GM12891 (cell line): ENCODE results near the gene SEC24D.

ENCODE experiments used
- DNase-seq: peaks from one replicate; pipeline ENCODE4 v3.0.0; 2011; ENCODE audit warnings: low spot score; ENCODE audit not compliant: insufficient read length
- FAIRE-seq: peaks from 2 replicates; lab custom pipeline; 2011; peaks lifted over from hg19 to GRCh38; lab: Jason Lieb, UNC
- PAX5 ChIP-seq: IDR thresholded peaks from 2 replicates; pipeline ENCODE4 v1.6.1; 2011; ENCODE audit warnings: low read length, moderate library complexity, mild to moderate bottlenecking; ENCODE audit not compliant: insufficient read depth, severe bottlenecking
- POLR2A ChIP-seq: IDR thresholded peaks from 2 replicates; pipeline ENCODE4 v1.6.1; 2011; ENCODE audit warnings: low read depth, low read length, control low read depth
- POLR2AphosphoS5 ChIP-seq: IDR thresholded peaks from 2 replicates; pipeline ENCODE4 v1.6.1; 2011; ENCODE audit warnings: low read depth, low read length, control low read depth
- POU2F2 ChIP-seq: IDR thresholded peaks from 2 replicates; pipeline ENCODE4 v1.6.1; 2011; ENCODE audit warnings: low read depth, mild to moderate bottlenecking, control low read depth, low read length, moderate library complexity
- SPI1 ChIP-seq: IDR thresholded peaks from 2 replicates; pipeline ENCODE4 v1.6.1; 2011; ENCODE audit warnings: low read depth, low read length, control low read depth
- TAF1 ChIP-seq: IDR thresholded peaks from 2 replicates; pipeline ENCODE4 v1.6.1; 2011; ENCODE audit warnings: low read depth, low read length, control low read depth

SEC24D gene

DNA sequence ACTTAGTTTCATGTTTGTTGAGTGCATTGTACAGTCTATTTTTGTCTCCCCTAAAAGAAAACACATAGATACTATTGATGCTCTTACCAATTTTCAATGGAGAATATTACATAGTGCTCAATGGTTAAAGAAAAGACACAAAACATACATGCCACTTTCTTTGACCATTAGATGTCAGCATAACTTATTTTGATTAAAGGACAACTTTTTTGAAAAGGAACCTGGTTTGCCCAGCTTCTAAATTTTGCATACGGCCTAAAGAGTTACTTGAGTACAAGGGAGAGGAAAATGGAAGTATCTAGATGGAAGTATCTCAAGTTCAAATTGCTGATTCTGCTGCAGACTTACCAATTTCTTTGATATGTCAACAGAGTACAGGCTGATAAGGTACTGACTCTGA is 82.2 kb downstream of the SEC24D start:
- FAIRE-seq (no peak), DNase-seq (no peak)
- no peak for TF ChIP-seq POLR2A
- TF ChIP-seq POU2F2 = no peak
- TF ChIP-seq SPI1 = no peak
- TF ChIP-seq PAX5 = no peak
- TF ChIP-seq TAF1 = no peak
- TF ChIP-seq POLR2AphosphoS5 = no peak

DNA sequence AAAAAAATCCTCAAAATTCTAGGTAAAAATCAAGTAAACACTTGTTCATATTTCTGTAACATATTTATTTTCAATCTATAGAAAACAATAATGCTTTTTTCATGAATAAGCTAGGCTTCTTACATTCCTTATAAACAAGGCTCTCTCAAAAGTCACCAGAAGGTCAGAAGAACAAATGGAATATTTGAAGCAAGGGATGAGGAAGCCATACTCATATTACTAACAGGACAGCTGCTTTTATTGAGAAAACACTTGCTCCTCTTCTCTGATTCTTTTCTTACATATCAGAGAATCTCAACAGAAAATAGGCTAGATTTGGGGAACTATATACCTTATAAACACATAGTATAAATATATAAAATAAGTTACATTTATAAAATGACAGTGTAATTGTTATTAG is 82.8 kb downstream of the SEC24D start:
- FAIRE-seq = no peak
- DNase-seq = no peak
- TF ChIP-seq SPI1 (no peak), POLR2A (no peak), TAF1 (no peak), PAX5 (no peak), POU2F2 (no peak), POLR2AphosphoS5 (no peak)

DNA sequence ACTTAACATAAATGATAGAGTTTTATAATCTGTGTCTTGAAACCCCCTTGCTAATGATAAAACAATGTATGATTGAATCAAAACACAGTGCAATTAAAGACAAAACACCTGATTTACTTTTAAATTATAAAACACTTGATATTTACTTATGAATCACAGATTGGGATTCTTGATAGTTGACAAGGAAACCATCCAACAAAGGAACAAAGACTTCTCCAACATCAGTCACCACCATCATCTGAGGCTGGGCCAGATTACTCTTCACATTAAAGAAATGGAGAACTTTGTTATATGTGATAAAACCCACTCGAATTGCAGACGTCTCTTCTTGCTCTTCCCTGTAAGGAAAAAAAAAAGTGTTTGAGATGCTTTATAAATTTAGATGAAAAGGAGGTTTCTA is 83.4 kb downstream of the SEC24D start:
- no peak for FAIRE-seq

DNA sequence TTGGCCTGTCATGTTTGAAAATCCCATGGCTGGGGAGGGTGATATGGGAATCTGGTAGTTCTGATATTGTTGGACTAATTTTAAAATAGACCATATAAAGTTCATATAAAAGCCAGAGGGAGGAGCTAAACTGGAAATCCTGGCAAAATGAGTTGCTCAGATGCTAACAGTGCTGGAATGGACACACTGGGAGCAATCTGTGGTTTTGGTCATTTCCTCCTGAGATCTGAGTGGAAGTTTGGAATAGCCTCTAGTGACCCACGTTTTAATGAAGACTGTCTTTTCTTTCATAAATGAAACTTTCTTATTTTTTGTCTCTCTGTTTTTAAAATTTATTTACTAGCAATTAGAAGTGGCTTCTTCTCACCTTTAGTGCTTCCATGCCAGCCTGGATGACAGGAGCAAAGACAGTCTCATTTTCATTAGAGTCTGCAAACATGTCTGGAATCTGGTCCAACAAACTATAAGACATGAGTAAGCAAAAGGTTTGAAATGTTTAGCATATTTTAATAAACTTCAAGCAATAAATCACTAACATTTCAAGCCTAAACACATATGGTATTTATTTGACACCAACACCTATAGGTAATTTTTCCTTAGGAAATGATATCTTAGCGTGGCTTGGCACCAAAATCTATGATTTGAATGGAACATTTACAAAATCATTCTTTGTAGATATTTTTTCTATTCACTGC is 84.2 kb downstream of the SEC24D start:
- TF ChIP-seq POLR2AphosphoS5 = no peak
- TF ChIP-seq TAF1 = no peak
- no peak for TF ChIP-seq POLR2A
- no peak for TF ChIP-seq PAX5
- FAIRE-seq (no peak), DNase-seq (no peak)

More for the DNA sequence above, 83.4 kb downstream of the SEC24D start:
- TF ChIP-seq POLR2A (no peak), TAF1 (no peak), POU2F2 (no peak), POLR2AphosphoS5 (no peak), SPI1 (no peak), PAX5 (no peak)
- no peak for DNase-seq

DNA sequence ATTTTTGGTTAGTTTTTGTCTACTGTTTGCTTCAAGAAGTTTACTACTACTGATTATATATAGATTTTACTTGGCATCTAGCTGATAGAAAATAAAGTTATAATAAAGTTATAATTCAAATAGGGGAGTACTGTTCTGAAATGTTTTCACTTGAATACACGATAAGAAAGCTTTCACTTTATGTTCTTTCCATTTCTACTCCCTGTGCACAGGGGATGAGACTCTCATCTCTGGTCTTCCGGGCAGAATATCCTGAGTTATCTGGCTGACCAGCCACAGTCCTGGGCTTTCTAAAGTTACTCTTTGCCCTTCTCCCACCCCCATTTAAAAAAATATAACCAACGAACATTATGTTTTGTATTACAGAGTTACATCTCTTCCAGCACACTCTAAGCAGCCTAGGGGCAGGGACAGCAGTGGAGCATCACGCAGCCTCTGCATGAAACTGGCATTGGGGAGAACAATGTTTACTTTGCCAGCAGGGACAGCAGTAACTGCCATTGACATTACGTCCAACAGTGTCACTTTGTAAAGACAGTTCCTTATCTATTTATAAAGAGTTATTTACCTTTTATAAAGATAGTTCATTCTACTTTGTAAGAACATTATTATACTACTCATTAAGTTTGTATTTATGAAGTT is 86.5 kb downstream of the SEC24D start:
- FAIRE-seq (no peak), DNase-seq (no peak)
- no peak for TF ChIP-seq POLR2AphosphoS5
- TF ChIP-seq SPI1 = no peak
- TF ChIP-seq POLR2A = no peak
- TF ChIP-seq POU2F2 = no peak
- TF ChIP-seq TAF1 = no peak
- no peak for TF ChIP-seq PAX5

DNA sequence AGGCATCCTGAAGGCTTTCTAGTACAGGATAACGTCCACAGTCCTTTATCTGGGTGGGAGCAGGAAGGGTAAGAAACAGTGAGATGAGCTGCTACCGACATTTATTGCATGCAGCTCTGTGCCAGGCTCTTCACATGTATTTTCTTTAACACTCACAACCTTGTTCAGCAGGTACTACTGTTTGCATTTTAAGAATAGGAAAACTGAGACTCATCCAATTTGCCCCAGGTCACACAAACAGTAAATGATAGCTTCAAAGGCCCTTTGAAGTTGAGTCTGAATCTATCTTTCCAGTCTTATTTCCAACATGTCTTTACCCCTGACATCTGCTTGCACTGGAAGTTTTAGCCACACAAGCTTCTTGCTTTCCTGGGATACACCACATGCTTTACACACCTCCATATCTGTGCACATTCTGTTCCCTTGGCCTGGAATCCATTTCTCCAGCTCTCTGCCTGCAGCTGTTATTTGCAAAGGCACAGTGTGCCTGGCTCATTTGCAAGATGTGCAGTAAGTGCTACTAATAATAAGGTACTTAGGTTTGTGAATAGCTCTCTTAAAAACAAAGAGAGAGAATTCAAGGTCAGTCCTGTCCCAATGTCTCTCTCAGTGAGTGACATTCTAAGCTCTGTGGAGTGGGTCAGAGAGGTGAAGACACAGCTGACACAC is 89.5 kb downstream of the SEC24D start:
- no peak for TF ChIP-seq PAX5
- TF ChIP-seq POLR2AphosphoS5 = no peak
- TF ChIP-seq POLR2A = no peak
- TF ChIP-seq TAF1 = no peak
- no peak for TF ChIP-seq SPI1
- TF ChIP-seq POU2F2 = no peak
- FAIRE-seq (no peak), DNase-seq (no peak)

DNA sequence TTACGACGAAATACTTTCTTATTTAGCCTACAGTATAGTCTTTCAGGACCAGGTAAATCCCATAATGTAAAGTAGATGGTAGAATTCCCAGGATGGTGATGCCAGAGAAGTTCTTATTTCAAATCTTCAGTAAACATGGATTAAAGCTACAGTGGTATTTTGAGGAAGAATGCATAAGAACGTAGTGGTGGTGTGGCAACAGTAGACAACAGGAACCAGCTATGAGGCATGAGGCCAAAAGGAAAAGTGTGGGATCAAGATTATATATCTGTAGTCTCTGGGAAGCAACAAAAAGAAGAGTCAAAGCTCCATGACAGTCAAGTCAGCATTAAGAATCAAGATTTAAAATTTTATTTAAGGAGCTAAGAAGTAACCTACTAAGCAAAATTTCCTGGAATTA is 90.6 kb downstream of the SEC24D start:
- FAIRE-seq (no peak), DNase-seq (no peak)
- TF ChIP-seq POLR2AphosphoS5 = no peak
- TF ChIP-seq TAF1 = no peak
- TF ChIP-seq POLR2A = no peak
- TF ChIP-seq PAX5 = no peak
- TF ChIP-seq POU2F2 = no peak
- no peak for TF ChIP-seq SPI1

DNA sequence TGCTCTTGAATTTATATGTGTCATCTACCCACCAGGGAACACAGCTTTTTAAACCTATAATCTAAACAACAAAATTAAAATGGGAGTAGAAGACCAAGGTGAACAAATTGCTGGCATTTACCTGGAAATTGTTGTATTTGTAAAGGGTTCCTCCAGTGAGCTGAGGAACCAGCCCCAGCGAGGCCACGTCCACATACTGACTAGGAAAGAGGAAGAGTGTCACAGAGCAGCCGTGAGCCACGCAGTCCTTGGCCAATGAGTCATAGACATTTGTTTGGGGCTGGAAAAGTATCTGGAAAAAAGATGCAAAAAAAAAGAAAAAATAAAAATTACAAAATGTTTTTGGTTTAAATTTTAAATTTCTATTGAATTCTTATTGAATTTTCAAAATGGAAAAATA is 92.1 kb downstream of the SEC24D start:
- FAIRE-seq = no peak
- no peak for DNase-seq
- no peak for TF ChIP-seq SPI1
- TF ChIP-seq POU2F2 = no peak
- no peak for TF ChIP-seq POLR2A

DNA sequence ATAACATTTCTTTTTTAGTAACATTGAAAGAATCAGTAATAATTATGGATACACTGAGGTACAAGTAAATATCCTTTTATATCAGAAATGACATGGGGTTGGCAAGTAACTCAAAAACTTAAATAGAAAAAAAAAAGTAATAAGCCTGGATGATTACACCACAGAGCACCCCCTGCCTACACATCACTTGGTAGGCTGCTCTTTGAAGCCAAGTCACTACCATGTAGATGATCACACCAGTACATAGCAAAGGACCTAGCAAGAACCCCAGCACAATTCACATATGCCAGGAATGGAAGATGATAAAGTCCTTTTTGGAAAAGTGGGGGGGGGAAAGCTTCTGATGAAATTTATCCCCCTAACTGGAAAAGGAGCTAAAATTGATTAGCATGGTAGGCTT is 93.9 kb downstream of the SEC24D start:
- DNase-seq (no peak), FAIRE-seq (no peak)
- TF ChIP-seq PAX5 (no peak), POLR2A (no peak), TAF1 (no peak), POLR2AphosphoS5 (no peak), SPI1 (no peak), POU2F2 (no peak)
